Panc1 (cell line): ENCODE measurements around the gene SH3RF2. TPM values are rescaled to one million over a fixed set of nuclear protein-coding genes. Genes with fewer than 3 reads are reported as not detected.

Experiments
- ATAC-seq: fragments of 200-7000 bp; cut with Tn5 transposase; 2 replicates; pipeline ENCODE4 v1.9.1; 2020; ENCODE audit warnings: mild to moderate bottlenecking, moderate library complexity
- BruUV-seq: library from RNA; stranded (reverse); fragments of 400-500 nt; replicated peaks from 2 replicates; lab custom pipeline; 2021; lab: Mats Ljungman, UMichigan
- CTCF ChIA-PET: fragments of 300-600 bp; sonication (Branson Sonifier 250); formaldehyde crosslinking; loops from one replicate; lab custom pipeline; 2022; ENCODE audit warnings: antibody characterized with exemption; lab: Charles Lee
- POLR2A ChIA-PET: fragments of 300-600 bp; sonication (Branson Sonifier 250); formaldehyde crosslinking; loops from one replicate; lab custom pipeline; 2022; ENCODE audit warnings: antibody characterized with exemption; lab: Charles Lee
- DNase-seq: peaks from one replicate; pipeline ENCODE4 v3.0.0-alpha.2; 2010; ENCODE audit warnings: low read depth, low spot score
- H3K27ac ChIP-seq: 2 replicates; pipeline ENCODE4 v1.5.1; 2011; ENCODE audit warnings: mild to moderate bottlenecking, low read length, inconsistent platforms
- H3K27me3 ChIP-seq: fragments of 200-500 bp; sonication (Bioruptor generic); 2 replicates; pipeline ENCODE4 v1.6.0; 2014; ENCODE audit warnings: low read length, inconsistent platforms; ENCODE audit not compliant: control insufficient read depth, insufficient read depth
- H3K36me3 ChIP-seq: fragments of 200-500 bp; sonication (Bioruptor generic); 2 replicates; pipeline ENCODE4 v1.5.1; 2014; ENCODE audit warnings: inconsistent platforms, mild to moderate bottlenecking, low read length, moderate library complexity; ENCODE audit not compliant: control insufficient read depth, insufficient read depth
- H3K4me1 ChIP-seq: 2 replicates; pipeline ENCODE4 v1.5.1; 2011; ENCODE audit warnings: inconsistent platforms, mild to moderate bottlenecking, low read length, moderate library complexity; ENCODE audit not compliant: control insufficient read depth, insufficient read depth
- H3K4me3 ChIP-seq, 2 experiments: 2 replicates each; pipeline ENCODE4 v1.5.1; 2011 to 2012; ENCODE audit warnings: low read depth in 2 of 2, low read length in 2 of 2, mild to moderate bottlenecking in 2 of 2, inconsistent platforms in 1 of 2, moderate library complexity in 1 of 2
- H3K9me3 ChIP-seq: fragments of 200-500 bp; sonication (Bioruptor generic); 2 replicates; pipeline ENCODE4 v1.5.1; 2014; ENCODE audit warnings: low read depth, mild to moderate bottlenecking, inconsistent platforms, low read length, moderate library complexity; ENCODE audit not compliant: control insufficient read depth, insufficient read depth
- POLR2AphosphoS5 ChIP-seq: IDR thresholded peaks from 2 replicates; pipeline ENCODE4 v1.6.1; 2012; ENCODE audit warnings: mild to moderate bottlenecking, low read depth, low read length, moderate library complexity
- SIN3A ChIP-seq: IDR thresholded peaks from 2 replicates; pipeline ENCODE4 v1.6.1; 2012; ENCODE audit warnings: low read depth, mild to moderate bottlenecking, low read length, moderate library complexity, borderline replicate concordance; ENCODE audit not compliant: insufficient read depth
- TCF7L2 ChIP-seq: IDR thresholded peaks from 2 replicates; pipeline ENCODE4 v1.6.1; 2011; ENCODE audit warnings: mild to moderate bottlenecking, low read depth, low read length, inconsistent platforms
- in situ Hi-C: cut with HindIII; loops from 2 replicates; pipeline ENCODE4 v1.10.0; 2016; ENCODE audit warnings: low sequenced_read_pairs, low pct_unique_long_range_greater_than_20kb
- intact Hi-C: fragments of 100-400 bp; cut with micrococcal nuclease; formaldehyde crosslinking; loops from one replicate; pipeline ENCODE4 v1.10.0; 2022; ENCODE audit not compliant: unreplicated experiment
- total RNA-seq: library from RNA; stranded (reverse); gene quantifications from one replicate; pipeline ENCODE4 v1.2.1, GENCODE V29; 2021; ENCODE audit not compliant: unreplicated experiment
- TF ChIP-seq, protein P1 (sequence below): fragments of 450-650 bp; IDR thresholded peaks from 2 replicates; pipeline ENCODE4 v1.5.1; 2017; ENCODE audit warnings: mild to moderate bottlenecking
- TF ChIP-seq, protein P2 (sequence below), 2 experiments: IDR thresholded peaks; 2 replicates each; pipeline ENCODE4 v1.6.1; 2011 to 2012; ENCODE audit warnings: low read depth in 2 of 2, control low read depth in 1 of 2, low read length in 1 of 2, mild to moderate bottlenecking in 1 of 2, moderate library complexity in 1 of 2; ENCODE audit not compliant: insufficient read depth in 1 of 2

SH3RF2 gene
- total RNA-seq, 1 experiment from 2014 or later = 23.1 TPM

DNA sequence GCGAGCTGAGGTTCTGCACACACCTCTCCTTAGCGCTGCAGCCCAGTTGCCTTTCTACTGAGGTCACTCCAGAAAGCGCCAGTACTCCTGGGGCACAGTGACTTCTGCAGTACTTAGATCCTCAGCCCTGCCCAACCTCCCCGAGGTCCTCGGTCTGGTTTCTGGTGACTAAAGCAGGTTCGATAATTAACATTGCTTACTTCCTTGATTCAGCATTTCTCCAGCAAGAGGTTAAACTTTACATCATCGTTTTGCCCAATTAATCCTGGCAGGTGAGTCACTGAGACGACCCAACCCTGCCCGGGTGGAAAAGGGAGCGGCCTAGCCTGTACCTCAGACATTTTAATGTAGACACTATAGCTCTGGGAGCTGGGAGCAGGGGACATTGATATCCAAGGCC is 91.4 kb downstream of the SH3RF2 start:
- H3K36me3 ChIP-seq = no peaks in the 10 kb centered on the region
- intact Hi-C loops (no loop called here), in situ Hi-C loops (no loop called here)
- no peaks in the 10 kb centered on the region for H3K4me1 ChIP-seq
- ChIA-PET POLR2A (no interaction called here), CTCF (interaction anchor here (1.0 kb wide), 1 partner anchor 14 kb away, joined by 4 read pairs; no protein-coding TSS in a partner anchor)
- no TSS peak for BruUV-seq
- no peaks in the 10 kb centered on the region for H3K27me3 ChIP-seq
- no peak for DNase-seq
- ATAC-seq = peak; percentile 47; the same call in 1 of the 2 replicates
- TF ChIP-seq, protein P1, sequence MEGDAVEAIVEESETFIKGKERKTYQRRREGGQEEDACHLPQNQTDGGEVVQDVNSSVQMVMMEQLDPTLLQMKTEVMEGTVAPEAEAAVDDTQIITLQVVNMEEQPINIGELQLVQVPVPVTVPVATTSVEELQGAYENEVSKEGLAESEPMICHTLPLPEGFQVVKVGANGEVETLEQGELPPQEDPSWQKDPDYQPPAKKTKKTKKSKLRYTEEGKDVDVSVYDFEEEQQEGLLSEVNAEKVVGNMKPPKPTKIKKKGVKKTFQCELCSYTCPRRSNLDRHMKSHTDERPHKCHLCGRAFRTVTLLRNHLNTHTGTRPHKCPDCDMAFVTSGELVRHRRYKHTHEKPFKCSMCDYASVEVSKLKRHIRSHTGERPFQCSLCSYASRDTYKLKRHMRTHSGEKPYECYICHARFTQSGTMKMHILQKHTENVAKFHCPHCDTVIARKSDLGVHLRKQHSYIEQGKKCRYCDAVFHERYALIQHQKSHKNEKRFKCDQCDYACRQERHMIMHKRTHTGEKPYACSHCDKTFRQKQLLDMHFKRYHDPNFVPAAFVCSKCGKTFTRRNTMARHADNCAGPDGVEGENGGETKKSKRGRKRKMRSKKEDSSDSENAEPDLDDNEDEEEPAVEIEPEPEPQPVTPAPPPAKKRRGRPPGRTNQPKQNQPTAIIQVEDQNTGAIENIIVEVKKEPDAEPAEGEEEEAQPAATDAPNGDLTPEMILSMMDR = no peak
- TF ChIP-seq SIN3A (no peak), TCF7L2 (no peak)
- H3K4me3 ChIP-seq = no peak overlapping the region
- no peak overlapping the region for H3K27ac ChIP-seq
- H3K9me3 ChIP-seq = no peaks in the 10 kb centered on the region

DNA sequence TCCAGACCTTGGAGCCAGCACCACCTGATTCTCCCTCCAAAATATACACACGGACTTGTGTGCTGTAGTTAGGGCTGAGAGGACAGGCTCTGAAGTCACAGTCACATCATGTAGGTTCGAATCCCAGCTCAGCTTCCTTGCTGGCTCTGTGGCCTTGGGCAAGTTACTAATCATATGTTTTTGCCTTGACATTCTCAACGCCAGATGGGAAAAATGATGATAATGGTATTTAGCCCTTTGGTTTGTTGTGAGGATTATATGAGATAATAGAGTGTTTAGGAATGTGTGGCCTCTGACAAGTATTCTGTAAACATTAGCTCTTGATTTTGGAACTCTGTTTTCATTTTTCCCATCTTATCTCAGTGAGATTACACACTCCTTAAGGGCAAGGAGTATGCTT is 96.5 kb downstream of the SH3RF2 start:
- intact Hi-C loops = no loop called here

More for the DNA sequence above, 96.5 kb downstream of the SH3RF2 start:
- H3K27me3 ChIP-seq = no peaks in the 10 kb centered on the region
- TF ChIP-seq SIN3A (no peak), TCF7L2 (no peak), POLR2AphosphoS5 (no peak)
- TF ChIP-seq, protein P2, sequence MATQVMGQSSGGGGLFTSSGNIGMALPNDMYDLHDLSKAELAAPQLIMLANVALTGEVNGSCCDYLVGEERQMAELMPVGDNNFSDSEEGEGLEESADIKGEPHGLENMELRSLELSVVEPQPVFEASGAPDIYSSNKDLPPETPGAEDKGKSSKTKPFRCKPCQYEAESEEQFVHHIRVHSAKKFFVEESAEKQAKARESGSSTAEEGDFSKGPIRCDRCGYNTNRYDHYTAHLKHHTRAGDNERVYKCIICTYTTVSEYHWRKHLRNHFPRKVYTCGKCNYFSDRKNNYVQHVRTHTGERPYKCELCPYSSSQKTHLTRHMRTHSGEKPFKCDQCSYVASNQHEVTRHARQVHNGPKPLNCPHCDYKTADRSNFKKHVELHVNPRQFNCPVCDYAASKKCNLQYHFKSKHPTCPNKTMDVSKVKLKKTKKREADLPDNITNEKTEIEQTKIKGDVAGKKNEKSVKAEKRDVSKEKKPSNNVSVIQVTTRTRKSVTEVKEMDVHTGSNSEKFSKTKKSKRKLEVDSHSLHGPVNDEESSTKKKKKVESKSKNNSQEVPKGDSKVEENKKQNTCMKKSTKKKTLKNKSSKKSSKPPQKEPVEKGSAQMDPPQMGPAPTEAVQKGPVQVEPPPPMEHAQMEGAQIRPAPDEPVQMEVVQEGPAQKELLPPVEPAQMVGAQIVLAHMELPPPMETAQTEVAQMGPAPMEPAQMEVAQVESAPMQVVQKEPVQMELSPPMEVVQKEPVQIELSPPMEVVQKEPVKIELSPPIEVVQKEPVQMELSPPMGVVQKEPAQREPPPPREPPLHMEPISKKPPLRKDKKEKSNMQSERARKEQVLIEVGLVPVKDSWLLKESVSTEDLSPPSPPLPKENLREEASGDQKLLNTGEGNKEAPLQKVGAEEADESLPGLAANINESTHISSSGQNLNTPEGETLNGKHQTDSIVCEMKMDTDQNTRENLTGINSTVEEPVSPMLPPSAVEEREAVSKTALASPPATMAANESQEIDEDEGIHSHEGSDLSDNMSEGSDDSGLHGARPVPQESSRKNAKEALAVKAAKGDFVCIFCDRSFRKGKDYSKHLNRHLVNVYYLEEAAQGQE (IDR thresholded peaks at IDR 0.05; ENCODE audit: insufficient read depth in 1 of 2, low read depth in 2 of 2, low read length in 1 of 2) = no peak
- TF ChIP-seq, protein P1 = no peak
- H3K4me3 ChIP-seq = no peak overlapping the region
- DNase-seq (no peak), ATAC-seq (no peak)
- ChIA-PET POLR2A (no interaction called here), CTCF (no interaction called here)
- no peak overlapping the region for H3K27ac ChIP-seq
- no TSS peak for BruUV-seq
- H3K36me3 ChIP-seq = no peaks in the 10 kb centered on the region
- no peaks in the 10 kb centered on the region for H3K9me3 ChIP-seq
- in situ Hi-C loops = no loop called here
- H3K4me1 ChIP-seq = no peaks in the 10 kb centered on the region
